Left forelimb (tissue), 1 donor: Measurements from ENCODE around the gene ABI3.
"Not testable (repeated sequence)": the region's sequence is repeated elsewhere in the genome, so short reads cannot be mapped to it uniquely, and the experiment has no call there.

Source experiments
- DNase-seq: peaks from one replicate; pipeline ENCODE4 v3.0.0-alpha.2; 2018; ENCODE audit warnings: low spot score

Gene ABI3, protein sequence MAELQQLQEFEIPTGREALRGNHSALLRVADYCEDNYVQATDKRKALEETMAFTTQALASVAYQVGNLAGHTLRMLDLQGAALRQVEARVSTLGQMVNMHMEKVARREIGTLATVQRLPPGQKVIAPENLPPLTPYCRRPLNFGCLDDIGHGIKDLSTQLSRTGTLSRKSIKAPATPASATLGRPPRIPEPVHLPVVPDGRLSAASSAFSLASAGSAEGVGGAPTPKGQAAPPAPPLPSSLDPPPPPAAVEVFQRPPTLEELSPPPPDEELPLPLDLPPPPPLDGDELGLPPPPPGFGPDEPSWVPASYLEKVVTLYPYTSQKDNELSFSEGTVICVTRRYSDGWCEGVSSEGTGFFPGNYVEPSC

DNA sequence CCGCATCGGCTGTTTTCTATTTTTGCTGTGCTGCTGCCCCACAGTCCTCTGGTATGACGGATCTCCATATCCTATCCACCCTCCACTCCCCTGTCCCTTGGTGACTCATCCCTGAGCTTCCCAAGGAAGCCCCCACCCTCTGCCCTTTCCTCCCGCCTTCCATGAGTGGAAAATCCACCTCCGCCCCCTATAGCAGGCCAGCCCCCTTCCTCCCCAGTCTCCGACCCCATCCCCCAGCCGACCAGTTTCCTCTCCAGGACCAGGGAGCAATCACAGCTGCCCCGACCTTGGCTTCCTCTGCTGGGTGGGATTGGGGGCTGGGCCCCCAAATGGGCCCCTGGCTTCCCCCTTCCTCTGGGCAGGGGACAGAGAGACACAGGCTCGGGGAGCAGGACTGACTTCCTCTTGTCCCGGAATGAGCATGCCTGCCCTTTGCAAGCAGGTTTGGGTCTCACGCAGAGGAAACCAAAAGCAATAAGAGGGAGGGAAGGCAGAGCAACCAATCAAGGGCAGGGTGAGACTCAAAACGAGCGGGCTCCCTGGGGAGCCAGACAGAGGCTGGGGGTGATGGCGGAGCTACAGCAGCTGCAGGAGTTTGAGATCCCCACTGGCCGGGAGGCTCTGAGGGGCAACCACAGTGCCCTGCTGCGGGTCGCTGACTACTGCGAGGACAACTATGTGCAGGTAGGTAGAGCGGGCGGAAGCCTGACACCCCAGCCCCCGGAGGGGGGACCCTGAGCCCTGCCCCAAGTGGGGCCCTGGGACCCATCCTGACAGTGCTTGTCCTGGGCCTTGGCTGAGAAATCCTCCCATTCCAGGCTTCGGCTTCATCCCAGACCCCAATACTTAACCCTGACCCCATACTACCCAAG is at the start of gene ABI3, which contains the start of gene GNGT2:
Gene ABI3, plus strand, starts transcription at position 550 of the 872 bp plus-strand sequence. Its CDS starts 18 bp downstream, at position 568.
Gene GNGT2, minus strand, starts transcription at position 417 of the 872 bp plus-strand sequence. CDS start 3,152 bp downstream, outside the sequence.
- no peak for DNase-seq

DNA sequence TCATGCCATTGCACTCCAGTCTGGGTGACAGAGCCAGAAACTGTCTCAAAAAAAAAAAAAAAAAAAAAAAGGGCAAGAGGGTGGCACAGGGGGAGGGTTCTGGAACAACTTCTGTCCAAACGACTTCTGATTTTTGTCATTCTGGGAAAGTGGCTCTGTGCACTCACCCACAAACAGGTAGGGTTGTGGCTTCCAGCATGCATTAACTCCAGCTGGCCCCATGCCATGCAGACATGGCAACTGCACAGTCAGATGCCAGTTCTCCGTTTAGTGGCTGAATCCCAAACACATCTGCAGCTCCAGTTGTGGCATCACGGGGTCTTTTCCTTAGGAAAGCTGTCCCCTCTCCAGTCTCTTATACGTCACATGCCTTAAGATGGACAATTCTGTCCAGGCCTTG is 47.6 kb upstream of the ABI3 start:
- DNase-seq = no peak

DNA sequence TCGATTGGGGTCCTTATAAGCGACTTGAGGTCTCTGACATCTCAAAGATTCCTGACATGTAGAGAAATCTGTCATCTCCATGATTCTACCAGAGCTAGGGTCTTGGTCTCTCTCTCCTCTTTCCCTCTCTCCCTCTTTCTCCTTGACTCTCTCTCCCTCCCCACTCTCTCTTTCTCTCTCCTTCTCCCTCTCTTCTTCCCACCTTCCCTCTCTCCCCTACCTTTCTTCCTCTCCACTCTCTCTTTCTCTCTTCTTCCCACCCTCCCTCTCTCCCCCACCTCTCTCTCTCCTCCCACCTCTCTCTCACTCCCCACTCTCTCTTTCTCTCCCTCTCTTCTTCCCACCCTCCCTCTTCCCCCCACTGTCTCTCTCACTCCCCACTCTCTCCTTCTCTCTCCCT is 45.4 kb upstream of the ABI3 start:
- DNase-seq = no peak

DNA sequence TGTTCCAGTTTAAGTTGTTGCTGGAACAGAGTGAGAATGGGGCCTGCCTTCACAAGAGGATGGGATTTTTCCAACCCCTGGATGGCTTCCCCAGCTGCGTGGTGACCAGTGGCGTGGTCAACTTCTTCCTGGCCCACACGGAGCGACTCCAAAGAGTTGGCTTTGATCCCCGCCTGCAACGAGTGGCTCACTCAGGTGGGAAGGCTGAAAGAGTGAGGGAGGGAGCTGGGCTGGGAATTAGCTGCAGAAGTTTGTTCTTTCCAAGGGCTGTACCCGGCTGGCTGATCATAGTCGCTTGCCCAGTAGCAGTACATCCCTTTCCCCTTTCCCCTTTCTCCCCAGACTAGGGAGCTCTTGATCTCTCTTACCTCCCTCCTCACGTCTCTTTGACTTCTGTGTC is 41.8 kb upstream of the ABI3 start:
- no peak for DNase-seq

DNA sequence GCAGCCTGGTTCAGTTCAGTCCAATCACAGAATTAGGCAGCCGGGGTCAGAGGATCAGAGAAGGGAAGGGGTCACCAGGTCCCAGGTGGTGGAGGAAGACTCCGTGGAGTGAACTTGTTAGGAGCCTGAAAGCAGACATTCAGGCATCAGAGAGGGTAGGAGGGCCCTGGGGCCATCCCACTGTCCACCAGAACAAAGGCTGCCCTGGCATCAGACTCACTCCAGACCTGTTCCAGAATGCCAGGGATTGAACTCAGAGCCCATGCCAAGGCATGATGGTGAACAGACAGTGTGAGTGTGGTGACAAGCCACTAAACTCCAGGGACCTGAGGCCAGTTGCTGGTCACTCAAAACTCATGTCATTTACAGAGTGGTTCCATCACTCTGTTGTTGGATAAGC is 40.3 kb upstream of the ABI3 start:
- no peak for DNase-seq

DNA sequence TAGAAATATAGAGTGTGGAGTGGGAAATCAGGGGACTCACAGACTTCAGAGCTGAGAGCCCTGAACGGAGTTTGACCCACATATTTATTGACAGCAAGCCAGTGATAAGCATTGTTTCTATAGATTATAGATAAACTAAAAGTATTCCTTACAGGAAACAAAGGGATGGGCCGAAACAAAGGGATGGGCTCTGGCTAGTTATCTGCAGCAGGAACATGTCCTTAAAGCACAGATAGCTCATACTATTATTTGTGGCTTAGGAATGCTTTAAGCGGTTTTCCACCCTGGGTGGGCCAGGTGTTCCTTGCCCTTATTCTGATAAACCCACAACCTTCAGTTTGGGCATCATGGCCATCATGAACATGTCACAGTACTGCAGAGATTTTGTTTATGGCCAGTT is 39.8 kb upstream of the ABI3 start:
- DNase-seq = not testable (repeated sequence)

DNA sequence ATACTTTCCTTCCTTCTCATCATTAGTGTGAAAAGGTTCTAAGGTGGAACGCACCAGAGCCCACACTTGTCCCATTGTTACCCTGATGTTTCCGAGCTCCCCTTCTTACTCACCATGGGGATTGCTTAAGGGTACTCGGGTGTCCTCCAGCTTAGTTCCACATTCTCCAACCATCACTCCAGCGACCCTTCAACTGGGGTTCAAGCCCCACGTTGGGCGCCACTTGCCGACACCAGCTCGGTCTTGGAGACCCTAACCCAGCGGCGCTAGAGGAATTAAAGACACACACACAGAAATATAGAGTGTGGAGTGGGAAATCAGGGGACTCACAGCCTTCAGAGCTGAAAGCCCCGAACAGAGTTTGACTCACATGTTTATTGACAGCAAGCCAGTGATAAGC is 34.5 kb upstream of the ABI3 start:
- not testable (repeated sequence) for DNase-seq

DNA sequence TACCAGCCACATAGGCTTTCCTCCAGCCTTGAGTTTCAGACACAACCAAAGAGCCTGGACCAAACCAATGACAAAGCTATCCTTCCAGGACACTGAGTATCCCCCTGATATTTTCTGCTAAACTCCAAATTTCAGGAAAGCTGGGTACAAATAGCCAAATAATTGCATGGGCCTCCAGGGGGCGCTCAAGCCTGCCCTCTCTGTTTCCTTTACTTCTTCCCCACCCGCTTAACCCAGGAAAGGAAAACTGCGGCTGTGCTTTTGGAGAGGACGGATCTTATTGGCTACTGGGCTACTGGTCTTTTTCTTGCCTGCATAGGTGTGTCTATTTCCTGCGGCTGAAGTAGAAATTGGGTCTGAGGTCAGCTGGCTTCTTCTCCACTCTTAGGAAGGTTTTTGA is 30.2 kb upstream of the ABI3 start:
- DNase-seq = no peak

DNA sequence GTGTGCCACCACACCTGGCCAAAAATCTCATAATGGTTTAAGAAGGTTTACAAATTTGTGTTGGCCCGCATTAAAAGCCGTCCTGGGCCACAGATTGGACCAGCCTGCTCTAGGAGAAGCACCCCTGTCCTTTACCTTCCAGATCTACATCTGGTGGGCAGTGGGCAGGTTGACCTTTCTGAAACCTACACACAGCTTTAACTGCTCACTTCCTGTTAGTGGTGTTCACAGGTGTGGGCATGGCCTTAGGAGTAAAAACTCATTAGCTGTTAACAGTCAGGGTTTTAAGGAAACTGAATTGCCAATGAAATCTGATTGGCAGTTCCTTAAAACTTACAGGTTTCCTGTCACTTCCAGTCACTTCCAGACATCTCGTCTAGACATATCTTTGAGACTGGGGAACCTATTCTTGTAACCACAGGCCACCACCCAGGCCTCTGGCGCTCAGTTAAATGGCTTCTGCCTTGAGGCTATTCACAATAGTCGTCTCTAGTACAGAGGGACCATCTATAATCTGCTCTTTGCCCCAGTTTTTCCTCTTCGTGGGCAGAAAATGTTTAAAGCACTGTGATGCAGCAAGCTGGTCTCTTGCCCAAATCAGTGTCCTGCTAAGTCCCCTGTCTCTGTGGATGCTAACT is 29.4 kb upstream of the ABI3 start:
- no peak for DNase-seq

DNA sequence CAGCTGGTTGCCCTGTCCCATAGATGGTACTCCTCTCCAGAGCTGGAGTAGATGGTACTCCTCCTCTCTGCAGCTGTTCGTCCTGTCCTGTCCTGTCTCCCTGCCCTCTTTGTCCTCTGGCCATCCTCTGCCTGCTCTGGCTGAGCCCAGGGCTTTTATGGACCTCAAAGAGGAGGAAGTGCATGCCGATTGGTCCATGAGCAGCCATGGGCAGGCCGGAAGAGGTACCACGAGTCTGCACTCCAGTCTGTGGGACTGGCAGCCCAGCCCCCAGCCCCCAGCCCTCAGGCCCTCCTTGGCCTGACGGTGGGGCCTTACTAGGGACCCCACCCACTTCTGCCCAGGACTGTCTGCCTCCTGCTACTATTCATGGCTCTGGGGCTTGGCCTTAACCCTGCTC is 27.2 kb upstream of the ABI3 start:
- no peak for DNase-seq

DNA sequence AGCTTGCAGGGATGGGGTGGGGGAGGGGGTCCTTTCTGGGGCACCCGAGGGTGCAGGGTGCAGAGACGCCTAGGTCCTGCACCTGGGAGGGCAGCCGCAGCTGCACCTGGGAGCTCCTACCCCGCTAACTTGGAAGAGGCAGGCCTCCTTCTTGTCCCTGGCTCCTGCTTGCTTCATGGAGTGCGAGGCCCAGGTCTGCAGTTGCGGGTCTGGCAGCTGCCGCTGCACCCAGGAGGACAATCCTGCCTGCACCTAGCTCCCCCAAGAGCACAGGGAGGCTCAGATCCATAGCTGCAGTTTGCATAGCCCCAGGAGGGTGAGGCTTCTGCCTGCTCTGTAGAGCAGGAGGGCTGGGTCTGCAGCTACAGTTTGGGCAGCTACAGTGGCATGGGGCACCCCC is 26.7 kb upstream of the ABI3 start:
- DNase-seq = no peak

DNA sequence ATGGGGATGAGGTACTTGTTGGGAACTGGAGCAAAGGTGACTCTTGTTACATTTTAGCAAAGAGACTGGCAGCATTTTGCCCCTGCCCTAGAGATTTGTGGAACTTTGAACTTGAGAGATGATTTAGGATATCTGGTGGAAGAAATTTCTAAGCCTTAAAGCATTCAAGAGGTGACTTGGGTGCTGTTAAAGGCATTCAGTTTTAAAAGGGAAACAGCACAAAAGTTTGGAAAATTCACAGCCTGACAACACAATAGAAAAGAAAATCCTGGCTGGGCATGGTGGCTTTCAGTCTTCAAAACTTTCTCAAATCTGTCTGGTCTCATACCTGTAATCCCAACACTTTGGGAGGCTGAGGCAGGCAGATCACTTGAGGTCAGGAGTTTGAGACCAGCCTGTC is 26.0 kb upstream of the ABI3 start:
- DNase-seq = not testable (repeated sequence)

DNA sequence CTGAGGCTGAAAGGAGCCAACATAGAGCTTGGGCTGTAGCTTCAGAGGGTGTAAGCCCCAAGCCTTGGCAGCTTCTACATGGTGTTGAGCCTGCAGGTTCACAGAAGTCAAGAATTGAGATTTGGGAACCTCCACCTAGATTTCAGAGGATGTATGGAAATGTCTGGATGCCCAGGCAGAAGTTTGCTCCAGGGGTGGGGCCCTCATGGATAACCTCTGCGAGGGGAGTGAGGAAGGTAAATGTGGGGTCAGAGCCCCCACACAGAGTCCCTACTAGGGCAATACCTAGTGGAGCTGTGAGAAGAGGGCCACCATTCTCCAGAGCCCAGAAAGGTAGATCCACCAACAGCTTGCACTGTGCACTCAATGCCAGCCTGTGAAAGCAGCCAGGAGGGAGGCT is 25.1 kb upstream of the ABI3 start:
- not testable (repeated sequence) for DNase-seq

DNA sequence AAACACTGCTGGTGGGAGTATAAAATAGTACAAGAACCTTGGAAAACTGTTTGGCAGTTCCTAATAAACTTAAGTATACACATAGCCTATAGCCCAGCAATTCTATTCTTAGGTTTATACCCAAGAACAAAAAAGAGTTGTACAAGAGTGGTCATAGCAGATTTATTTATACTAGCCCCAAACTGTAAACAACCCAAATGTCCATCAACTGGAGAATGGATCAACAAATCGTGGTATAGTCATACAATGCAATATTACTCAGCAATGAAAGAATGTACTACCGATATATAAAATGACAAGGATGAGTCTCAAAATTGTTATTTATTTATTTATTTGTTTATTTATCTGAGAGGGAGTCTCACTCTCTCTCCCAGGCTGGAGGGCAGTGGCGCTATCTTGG is 23.2 kb upstream of the ABI3 start:
- DNase-seq = no peak

DNA sequence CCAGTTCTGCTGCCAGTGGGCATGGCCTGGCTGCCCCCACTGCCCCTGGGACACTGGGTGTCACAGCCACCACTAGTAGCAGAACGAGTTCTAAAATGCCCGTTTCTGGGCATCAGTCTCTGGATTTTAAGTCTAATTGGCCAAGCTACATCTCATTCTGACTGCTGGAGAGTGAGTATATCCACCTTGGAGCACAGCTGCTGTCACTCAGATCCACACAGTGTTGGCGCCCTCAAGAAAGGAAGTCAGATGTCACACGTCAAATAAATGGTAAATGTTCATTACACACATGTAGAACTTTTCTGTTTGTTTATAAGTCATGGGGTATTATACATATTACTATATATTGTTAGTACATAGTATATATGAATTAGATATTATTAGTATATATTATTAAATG is 19.6 kb upstream of the ABI3 start:
- DNase-seq = no peak

DNA sequence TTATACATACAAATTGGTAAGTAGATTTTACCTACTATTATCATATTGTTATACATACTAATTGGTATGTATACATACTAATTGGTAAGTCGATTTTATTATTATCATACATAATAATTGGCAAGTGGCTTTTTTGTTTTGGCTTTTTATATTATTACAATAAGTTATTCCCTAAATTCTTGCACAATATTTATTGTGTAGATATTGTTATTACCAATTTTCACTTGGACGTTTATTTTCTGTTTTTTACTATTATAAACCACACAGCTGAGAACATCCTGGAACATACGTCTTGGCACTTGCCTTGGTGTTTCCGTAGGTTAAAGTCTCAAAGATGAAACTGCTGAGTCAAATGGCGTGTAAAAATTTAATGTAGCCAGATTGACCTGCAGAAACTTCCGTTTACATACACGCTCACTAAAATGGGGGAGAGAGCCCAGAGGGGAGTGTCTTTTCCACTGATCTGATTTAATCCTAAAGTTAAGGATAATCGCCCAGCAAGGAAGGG is 19.0 kb upstream of the ABI3 start:
- no peak for DNase-seq

DNA sequence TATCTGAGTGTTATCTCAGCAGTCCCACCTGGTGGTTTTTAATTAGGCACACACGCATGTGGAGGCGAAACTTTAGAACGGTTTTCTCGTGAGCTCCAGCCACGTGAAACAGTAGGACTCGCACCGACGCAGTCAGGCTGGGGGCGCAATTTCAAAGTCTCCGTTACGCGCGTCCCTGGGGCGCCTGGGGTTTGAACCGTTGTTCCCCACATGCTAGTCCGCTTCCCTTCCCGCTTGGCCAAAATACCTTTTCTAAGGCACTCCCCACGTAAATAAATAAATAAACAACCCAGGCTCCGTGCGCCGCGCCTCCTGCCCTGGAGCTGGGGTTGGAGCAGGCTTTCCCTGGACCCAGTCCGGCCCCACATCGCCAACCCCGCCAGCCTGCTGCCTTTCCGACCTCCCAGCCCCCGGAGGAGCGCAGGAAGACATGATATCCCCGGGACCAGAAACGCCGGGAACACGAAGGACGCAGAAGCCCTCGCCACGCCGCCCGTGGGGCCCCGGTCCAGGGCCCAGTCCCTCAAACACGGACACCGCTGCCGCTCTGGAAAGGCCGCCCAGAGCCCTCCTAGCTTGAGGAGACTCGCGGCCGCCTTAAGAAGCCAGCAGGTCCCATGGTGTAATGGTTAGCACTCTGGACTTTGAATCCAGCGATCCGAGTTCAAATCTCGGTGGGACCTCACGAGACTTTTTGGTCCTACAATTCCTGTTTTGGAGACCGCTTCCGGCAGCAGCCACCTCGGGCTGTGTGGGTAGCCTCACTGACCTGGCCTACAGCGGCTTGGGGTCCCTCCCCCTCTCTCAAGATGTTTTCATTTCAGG is 18.4 kb upstream of the ABI3 start:
- DNase-seq = peak; percentile 100

DNA sequence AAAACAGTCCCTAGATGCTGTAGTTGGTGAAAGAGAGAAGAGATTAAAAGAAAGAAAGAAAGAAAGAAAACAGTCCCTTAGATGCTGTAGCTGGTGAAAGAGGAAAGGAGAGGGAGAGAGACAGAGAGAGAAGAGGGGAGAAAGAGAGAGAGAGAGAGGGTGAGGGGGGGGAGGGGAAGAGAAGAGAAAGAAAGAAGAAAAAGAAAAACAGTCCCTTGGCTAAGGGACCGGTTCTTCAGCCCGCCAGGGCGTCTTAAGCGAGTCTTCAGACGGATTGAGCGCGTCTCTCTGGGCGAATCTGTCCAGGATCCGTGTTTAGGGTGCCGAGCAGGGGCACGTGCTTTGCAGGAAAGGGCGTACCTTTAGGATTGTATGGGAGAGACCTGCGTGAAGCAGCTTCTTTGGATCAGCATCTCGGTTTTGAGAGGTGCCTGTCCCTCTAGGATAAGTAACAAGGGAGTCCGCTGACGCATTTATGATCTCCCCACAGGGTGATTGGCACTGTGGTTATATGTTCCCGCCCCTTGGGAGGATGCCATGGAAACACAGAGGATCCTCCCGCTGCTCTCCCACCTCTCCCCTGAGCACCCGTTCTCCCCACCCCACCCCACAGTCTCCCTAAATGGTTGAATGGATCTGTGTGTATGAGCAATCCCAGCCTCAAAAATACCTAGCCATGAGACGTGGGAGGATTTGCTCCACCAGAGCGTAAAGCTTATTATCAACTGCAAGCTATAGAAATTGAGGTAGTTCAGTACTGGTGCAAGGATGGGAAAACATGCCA is 16.8 kb upstream of the ABI3 start:
- DNase-seq = no peak

DNA sequence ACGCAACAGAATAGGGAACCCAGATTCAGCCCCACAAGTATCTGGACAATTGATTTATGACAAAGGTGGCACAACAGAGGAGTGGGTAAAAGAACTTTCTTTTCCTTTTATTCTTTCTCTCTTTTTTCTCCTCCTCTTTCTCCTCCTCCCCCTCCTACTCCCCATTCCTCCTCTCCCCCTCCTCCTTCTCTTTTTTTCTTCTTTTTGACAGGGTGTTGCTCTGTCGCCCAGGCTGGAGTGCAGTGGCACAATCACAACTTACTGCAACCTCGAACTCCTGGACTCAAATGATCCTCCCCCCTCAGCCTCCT is 16.3 kb upstream of the ABI3 start:
- no peak for DNase-seq

DNA sequence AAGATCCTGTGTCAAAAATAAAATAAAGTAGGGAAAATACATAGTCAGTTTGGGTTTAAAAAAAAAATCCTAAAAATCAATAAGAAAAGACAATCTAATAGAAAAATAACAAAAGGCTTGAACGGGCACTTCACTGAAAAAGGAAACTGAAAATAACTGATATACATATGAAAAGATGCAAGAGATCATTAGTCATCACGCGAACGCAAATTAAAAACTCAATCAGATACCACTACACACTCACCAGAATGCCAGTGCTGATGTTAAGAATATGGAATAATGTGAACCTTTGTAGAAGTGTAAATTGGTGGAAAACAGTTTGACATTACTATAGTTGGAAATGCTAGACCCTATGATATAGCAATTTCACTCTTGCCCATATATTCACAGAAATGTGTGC is 14.8 kb upstream of the ABI3 start:
- no peak for DNase-seq

DNA sequence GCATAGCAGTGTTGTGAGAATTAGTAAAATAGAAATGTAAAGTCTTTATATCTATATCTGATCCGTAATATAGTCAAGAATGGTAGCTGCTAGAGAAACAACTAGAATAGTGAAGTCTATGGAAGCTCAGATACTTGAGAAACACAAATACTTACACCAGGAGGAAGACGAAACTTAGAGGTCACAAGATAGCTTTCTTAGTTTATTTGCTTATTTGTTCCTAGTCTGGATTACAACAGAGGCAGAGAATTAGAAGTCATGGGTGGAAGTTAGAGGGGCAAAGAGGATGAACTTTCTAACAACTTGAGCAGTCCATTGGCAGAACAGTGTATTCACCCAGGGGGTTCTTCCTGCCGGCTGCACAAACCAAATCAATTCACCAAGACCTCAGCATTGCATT is 14.0 kb upstream of the ABI3 start:
- DNase-seq = no peak
